ENCODE results near the gene NSF.

- TF ChIP-seq POLR2A (IDR thresholded peaks at IDR 0.05): no peak
- TF ChIP-seq CTCF (IDR thresholded peaks at IDR 0.05): no peak
These were observed 182.2 kb downstream of the NSF start for GRCh38 chr17:46772475-46773220.
